GM12872 (cell line): Measurements from ENCODE around the gene EXOC4.

Experiments
- TF ChIP-seq, protein P1 (sequence below): IDR thresholded peaks from 3 replicates; pipeline ENCODE4 v1.5.1; 2011; ENCODE audit warnings: low read depth, mild to moderate bottlenecking, low read length, moderate library complexity; ENCODE audit not compliant: insufficient read depth

EXOC4 gene

GRCh38 chr7:134089446-134089845 is 836.6 kb downstream of the EXOC4 start:
- TF ChIP-seq, protein P1, sequence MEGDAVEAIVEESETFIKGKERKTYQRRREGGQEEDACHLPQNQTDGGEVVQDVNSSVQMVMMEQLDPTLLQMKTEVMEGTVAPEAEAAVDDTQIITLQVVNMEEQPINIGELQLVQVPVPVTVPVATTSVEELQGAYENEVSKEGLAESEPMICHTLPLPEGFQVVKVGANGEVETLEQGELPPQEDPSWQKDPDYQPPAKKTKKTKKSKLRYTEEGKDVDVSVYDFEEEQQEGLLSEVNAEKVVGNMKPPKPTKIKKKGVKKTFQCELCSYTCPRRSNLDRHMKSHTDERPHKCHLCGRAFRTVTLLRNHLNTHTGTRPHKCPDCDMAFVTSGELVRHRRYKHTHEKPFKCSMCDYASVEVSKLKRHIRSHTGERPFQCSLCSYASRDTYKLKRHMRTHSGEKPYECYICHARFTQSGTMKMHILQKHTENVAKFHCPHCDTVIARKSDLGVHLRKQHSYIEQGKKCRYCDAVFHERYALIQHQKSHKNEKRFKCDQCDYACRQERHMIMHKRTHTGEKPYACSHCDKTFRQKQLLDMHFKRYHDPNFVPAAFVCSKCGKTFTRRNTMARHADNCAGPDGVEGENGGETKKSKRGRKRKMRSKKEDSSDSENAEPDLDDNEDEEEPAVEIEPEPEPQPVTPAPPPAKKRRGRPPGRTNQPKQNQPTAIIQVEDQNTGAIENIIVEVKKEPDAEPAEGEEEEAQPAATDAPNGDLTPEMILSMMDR: no peak

- TF ChIP-seq, protein P1: no peak
Measured at GRCh38 chr7:134098072-134098471, 845.2 kb downstream of the EXOC4 start.

DNA sequence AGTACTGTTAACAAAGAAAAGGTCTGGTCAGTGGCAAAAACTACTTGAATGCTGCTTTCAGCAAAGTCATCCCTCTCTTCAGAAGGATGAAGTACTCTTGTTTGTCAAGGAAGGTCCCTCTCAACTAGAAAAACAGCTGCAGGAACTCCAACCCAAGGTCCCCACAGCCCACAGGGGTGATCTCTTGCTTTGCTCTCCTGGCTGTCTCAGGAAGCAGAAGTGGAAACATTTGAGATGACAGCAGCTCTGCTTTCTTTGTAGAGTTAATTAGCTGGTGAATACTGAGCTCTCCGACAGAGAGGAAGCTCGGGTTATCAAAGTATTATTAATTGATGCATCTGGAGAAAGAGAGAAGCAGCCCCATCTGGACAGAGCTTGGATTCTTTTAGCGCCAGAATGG is 848.8 kb downstream of the EXOC4 start:
- TF ChIP-seq, protein P1: no peak

DNA sequence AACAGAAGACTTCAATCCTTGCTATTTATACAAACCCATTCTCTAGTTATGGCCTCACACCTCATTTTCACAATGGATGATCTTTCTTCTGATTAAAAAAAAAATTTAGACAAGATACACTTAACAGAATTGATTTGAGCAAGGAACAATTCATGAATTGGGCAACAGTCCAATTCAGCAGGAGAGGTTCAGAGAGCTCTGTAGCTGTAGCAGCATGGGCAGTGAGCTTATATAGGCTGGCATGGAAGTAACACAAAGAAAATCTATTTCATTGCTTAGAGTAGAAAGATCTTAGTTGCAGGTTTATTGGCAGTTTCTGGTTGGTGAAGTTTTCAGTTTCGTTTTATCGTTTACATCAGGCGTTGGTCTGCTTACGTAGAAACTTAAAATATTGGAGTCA is 851.3 kb downstream of the EXOC4 start:
- TF ChIP-seq, protein P1: no peak

DNA sequence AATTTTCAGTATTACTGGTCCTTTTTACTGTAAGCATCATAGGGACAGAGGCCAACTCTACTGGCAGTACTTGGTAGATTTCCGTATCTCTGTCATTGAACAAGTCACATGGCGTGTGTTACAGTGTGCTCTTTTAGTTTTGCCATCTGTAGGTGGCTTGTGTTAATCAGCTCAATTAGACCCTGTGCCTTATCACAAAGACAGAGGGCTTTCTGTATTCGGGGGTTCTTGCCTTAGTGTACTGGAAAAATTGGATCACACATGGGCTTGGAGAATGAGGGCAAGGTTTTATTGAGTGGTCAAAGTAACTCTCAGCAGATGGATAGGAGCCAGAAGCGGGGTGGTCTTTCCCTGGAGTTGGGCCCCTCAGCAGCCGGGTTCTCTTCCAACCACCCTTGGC is 853.0 kb downstream of the EXOC4 start:
- TF ChIP-seq, protein P1: no peak

GRCh38 chr7:134108802-134109201 is 855.9 kb downstream of the EXOC4 start:
- TF ChIP-seq, protein P1: no peak

DNA sequence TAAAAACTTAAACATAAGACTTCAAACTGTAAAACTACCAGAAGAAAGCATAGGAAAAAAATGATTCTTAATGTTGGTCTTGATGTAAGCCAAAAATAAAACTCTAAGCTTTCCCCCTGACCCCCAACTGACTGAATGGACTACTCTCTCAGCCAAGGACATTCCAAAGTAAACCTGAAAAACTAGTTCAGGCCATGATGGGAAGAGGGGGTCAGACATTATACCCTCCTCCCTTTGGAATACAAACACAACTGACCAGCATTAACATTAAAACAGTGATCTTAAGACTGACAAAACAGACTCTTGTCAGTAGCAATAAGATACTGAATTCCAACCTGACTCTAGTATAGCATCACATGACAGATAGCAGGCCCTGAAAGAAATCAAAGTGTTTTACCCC is 860.8 kb downstream of the EXOC4 start:
- TF ChIP-seq, protein P1: no peak

GRCh38 chr7:134114992-134115391 is 862.1 kb downstream of the EXOC4 start:
- TF ChIP-seq, protein P1: no peak
